GM18909 (cell line): Measurements from ENCODE around the gene SLC9A7.

Experiments used
- ATAC-seq: cut with Tn5 transposase; IDR thresholded peaks from one replicate; pipeline ENCODE4 v1.9.1; 2021; ENCODE audit warnings: mild to moderate bottlenecking; ENCODE audit not compliant: unreplicated experiment, poor library complexity

Gene SLC9A7

GRCh38 chrX:46620505-46620904 lies 138.4 kb downstream of the SLC9A7 start:
- no peak for ATAC-seq

GRCh38 chrX:46618947-46619346 lies 140.0 kb downstream of the SLC9A7 start:
- no peak for ATAC-seq

- no peak for ATAC-seq
These were observed 141.0 kb downstream of the SLC9A7 start for GRCh38 chrX:46617906-46618305.

- no peak for ATAC-seq
These were observed 147.1 kb downstream of the SLC9A7 start for GRCh38 chrX:46611658-46612362.

- no peak for ATAC-seq
These were observed 148.8 kb downstream of the SLC9A7 start for GRCh38 chrX:46610070-46610658.

- no peak for ATAC-seq
These were observed 151.0 kb downstream of the SLC9A7 start for GRCh38 chrX:46607916-46608315.

- no peak for ATAC-seq
These were observed 156.3 kb downstream of the SLC9A7 start for GRCh38 chrX:46602468-46603102.

- ATAC-seq = no peak
These were observed 157.6 kb downstream of the SLC9A7 start for GRCh38 chrX:46601283-46601682.

- no peak for ATAC-seq
These were observed 159.8 kb downstream of the SLC9A7 start for GRCh38 chrX:46599051-46599560.

GRCh38 chrX:46597771-46598170 lies 161.1 kb downstream of the SLC9A7 start:
- ATAC-seq = no peak

- no peak for ATAC-seq
These were observed 161.7 kb downstream of the SLC9A7 start for GRCh38 chrX:46597208-46597607.

GRCh38 chrX:46595084-46595483 lies 163.8 kb downstream of the SLC9A7 start:
- ATAC-seq = no peak

GRCh38 chrX:46589977-46590723 lies 168.8 kb downstream of the SLC9A7 start:
- no peak for ATAC-seq

- ATAC-seq = no peak
These were observed 170.7 kb downstream of the SLC9A7 start for GRCh38 chrX:46588263-46588662.

GRCh38 chrX:46587753-46588171 lies 171.2 kb downstream of the SLC9A7 start:
- no peak for ATAC-seq

- ATAC-seq = peak; percentile 62
These were observed 171.8 kb downstream of the SLC9A7 start for GRCh38 chrX:46587158-46587557.

GRCh38 chrX:46584736-46585135 lies 174.2 kb downstream of the SLC9A7 start:
- no peak for ATAC-seq

GRCh38 chrX:46582966-46583365 lies 176.0 kb downstream of the SLC9A7 start:
- ATAC-seq = no peak

GRCh38 chrX:46582325-46582724 lies 176.6 kb downstream of the SLC9A7 start:
- no peak for ATAC-seq

- ATAC-seq = no peak
These were observed 178.3 kb downstream of the SLC9A7 start for GRCh38 chrX:46580613-46581012.

- no peak for ATAC-seq
These were observed 179.7 kb downstream of the SLC9A7 start for GRCh38 chrX:46579250-46579649.
